ENCODE measurements around the gene TSNAXIP1.
A peak's percentile ranks its signal among the peaks of the same experiment; 100 is the strongest.

DNA sequence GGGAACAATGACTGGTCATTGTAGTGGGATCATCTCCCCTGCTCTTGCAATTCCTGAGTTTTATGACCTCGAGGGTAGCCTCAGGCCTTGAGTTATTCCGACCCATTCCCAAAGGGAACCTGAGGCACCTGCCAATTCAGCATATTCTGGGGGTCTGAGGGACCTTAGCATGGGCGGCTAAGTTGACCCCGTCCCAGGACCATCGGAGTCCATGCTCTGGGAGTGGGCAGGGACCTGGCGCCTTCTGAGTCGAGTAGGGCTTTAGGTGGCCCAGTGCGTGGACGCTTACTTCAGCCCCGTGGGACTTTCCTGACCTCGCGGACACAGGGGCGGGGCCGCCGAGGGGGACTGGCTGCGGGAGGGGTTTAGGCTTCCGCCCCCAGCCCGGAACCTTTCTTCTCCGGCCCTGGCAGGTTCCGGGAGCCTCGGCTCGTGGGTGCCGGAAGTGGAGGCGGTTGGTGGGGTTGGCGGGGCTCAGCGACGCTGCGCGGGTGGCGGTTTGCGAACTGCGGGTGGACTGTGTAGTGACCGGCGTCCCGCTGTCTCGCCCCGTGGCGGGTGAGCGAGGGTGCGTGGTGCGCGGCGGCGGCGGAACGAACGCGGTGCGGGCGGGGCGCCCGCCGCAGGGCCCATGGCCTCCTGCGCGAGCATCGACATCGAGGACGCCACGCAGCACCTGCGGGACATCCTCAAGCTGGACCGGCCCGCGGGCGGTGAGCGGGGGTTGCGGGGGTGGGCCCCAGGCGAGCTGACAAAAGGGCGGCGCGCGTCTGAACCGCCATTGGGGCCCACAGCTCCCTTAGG lies 66.1 kb downstream of the TSNAXIP1 start, which contains the start of gene EDC4:
- no peak for TF ChIP-seq EZH2phosphoT487 (IDR thresholded peaks at IDR 0.05; ENCODE audit: unreplicated experiment)
- TF ChIP-seq, protein P1, sequence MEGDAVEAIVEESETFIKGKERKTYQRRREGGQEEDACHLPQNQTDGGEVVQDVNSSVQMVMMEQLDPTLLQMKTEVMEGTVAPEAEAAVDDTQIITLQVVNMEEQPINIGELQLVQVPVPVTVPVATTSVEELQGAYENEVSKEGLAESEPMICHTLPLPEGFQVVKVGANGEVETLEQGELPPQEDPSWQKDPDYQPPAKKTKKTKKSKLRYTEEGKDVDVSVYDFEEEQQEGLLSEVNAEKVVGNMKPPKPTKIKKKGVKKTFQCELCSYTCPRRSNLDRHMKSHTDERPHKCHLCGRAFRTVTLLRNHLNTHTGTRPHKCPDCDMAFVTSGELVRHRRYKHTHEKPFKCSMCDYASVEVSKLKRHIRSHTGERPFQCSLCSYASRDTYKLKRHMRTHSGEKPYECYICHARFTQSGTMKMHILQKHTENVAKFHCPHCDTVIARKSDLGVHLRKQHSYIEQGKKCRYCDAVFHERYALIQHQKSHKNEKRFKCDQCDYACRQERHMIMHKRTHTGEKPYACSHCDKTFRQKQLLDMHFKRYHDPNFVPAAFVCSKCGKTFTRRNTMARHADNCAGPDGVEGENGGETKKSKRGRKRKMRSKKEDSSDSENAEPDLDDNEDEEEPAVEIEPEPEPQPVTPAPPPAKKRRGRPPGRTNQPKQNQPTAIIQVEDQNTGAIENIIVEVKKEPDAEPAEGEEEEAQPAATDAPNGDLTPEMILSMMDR (conservative IDR thresholded peaks at IDR 0.05; ENCODE audit: low read depth in 2 of 2) = no peak
- TF ChIP-seq, protein P2, sequence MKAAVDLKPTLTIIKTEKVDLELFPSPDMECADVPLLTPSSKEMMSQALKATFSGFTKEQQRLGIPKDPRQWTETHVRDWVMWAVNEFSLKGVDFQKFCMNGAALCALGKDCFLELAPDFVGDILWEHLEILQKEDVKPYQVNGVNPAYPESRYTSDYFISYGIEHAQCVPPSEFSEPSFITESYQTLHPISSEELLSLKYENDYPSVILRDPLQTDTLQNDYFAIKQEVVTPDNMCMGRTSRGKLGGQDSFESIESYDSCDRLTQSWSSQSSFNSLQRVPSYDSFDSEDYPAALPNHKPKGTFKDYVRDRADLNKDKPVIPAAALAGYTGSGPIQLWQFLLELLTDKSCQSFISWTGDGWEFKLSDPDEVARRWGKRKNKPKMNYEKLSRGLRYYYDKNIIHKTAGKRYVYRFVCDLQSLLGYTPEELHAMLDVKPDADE (IDR thresholded peaks at IDR 0.05) = peak; percentile 65; the same call in 1 of the 2 replicates
- TF ChIP-seq, protein P3, sequence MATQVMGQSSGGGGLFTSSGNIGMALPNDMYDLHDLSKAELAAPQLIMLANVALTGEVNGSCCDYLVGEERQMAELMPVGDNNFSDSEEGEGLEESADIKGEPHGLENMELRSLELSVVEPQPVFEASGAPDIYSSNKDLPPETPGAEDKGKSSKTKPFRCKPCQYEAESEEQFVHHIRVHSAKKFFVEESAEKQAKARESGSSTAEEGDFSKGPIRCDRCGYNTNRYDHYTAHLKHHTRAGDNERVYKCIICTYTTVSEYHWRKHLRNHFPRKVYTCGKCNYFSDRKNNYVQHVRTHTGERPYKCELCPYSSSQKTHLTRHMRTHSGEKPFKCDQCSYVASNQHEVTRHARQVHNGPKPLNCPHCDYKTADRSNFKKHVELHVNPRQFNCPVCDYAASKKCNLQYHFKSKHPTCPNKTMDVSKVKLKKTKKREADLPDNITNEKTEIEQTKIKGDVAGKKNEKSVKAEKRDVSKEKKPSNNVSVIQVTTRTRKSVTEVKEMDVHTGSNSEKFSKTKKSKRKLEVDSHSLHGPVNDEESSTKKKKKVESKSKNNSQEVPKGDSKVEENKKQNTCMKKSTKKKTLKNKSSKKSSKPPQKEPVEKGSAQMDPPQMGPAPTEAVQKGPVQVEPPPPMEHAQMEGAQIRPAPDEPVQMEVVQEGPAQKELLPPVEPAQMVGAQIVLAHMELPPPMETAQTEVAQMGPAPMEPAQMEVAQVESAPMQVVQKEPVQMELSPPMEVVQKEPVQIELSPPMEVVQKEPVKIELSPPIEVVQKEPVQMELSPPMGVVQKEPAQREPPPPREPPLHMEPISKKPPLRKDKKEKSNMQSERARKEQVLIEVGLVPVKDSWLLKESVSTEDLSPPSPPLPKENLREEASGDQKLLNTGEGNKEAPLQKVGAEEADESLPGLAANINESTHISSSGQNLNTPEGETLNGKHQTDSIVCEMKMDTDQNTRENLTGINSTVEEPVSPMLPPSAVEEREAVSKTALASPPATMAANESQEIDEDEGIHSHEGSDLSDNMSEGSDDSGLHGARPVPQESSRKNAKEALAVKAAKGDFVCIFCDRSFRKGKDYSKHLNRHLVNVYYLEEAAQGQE (IDR thresholded peaks at IDR 0.05; ENCODE audit: unreplicated experiment) = no peak
- TF ChIP-seq POLR2AphosphoS5 (IDR thresholded peaks at IDR 0.05; ENCODE audit: low read depth) = peak; percentile 89
- TF ChIP-seq ZNF331 (CRISPR knock-in tag; IDR thresholded peaks at IDR 0.05; ENCODE audit: low read depth) = no peak
- TF ChIP-seq EZH2 (IDR thresholded peaks at IDR 0.05; ENCODE audit: low read depth, unreplicated experiment) = no peak
- no peak for TF ChIP-seq JUNB (IDR thresholded peaks at IDR 0.05; ENCODE audit: unreplicated experiment)

Measured in GM23338 (cell line).